Measurements from ENCODE around the gene PTEN. TPM values are rescaled to one million over a fixed set of nuclear protein-coding genes. Genes with fewer than 3 reads are reported as not detected.
"Not testable (repeated sequence)": the region's sequence is repeated elsewhere in the genome, so short reads cannot be mapped to it uniquely, and the experiment has no call there.

The PTEN gene
- total RNA-seq, 4 donors from 2014 or later: 27.9 to 131 (median 68.1) TPM

DNA sequence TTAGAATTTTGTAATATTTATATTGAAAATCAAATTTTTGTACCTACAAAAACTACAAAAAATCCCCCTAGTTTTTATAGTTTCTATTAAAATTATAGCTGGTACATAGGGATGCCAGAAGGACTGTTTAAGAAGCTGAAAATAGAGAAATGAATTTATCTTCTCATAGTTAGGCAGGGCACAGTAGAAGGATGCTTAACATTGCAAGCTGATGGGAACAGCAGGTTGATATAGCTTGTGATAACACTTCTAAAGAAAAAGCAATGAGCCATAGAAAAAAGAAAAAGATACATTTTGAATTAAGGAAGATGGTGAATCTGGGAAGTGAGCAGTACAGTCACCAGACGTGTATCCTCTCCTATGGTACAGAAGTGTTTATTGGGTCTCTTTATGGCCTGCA, 32.0 kb downstream of the PTEN start:
- 70 to 73% methylated on average over 1 of the region's 1 CpG for WGBS, 2 donors
- no peaks in the 10 kb centered on the region for H3K27me3 ChIP-seq
- TF ChIP-seq POLR2A (IDR thresholded peaks at IDR 0.05): no peak
- TF ChIP-seq, protein P1, sequence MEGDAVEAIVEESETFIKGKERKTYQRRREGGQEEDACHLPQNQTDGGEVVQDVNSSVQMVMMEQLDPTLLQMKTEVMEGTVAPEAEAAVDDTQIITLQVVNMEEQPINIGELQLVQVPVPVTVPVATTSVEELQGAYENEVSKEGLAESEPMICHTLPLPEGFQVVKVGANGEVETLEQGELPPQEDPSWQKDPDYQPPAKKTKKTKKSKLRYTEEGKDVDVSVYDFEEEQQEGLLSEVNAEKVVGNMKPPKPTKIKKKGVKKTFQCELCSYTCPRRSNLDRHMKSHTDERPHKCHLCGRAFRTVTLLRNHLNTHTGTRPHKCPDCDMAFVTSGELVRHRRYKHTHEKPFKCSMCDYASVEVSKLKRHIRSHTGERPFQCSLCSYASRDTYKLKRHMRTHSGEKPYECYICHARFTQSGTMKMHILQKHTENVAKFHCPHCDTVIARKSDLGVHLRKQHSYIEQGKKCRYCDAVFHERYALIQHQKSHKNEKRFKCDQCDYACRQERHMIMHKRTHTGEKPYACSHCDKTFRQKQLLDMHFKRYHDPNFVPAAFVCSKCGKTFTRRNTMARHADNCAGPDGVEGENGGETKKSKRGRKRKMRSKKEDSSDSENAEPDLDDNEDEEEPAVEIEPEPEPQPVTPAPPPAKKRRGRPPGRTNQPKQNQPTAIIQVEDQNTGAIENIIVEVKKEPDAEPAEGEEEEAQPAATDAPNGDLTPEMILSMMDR (IDR thresholded peaks at IDR 0.05): no peak

DNA sequence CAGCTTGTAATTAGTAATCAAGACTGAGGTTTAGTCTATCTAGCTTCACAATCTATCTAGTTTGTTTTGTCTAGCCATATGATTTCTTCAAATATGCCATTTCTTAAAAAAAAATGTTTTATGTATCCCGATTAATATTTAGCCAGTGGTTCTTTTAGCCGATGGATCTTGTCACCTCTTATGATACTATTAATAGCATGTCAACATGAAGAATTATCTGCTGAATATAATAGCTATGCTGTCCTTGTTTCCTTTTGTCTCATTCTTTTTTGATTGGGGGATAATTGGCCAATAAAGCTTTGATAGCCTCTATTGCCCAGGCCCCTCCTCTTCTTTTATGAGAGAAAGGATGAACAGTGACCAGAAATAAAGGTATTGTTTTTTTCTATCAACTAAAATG, 32.8 kb downstream of the PTEN start:
- Histone ChIP-seq H3K4me3 (no peak overlapping the region), H3K36me3 (peaks cover 0 to 35% (median 0%) of the 10 kb centered on the region in 3 donors), H3K27me3 (no peaks in the 10 kb centered on the region), H3K4me1 (peaks cover 0 to 11% (median 0%) of the 10 kb centered on the region in 3 donors), H3K27ac (no peak overlapping the region), H3K9me3 (no peaks in the 10 kb centered on the region)
- intact Hi-C loops (cut with DNase I): no loop called here
- no peak for DNase-seq
- WGBS, 2 donors: 72 to 84% methylated on average over 2 of the region's 2 CpGs
- TF ChIP-seq POLR2A (IDR thresholded peaks at IDR 0.05): no peak
- TF ChIP-seq, protein P1 (IDR thresholded peaks at IDR 0.05): no peak

More for the DNA sequence above, 32.0 kb downstream of the PTEN start:
- H3K9me3 ChIP-seq: no peaks in the 10 kb centered on the region
- no peak overlapping the region for H3K27ac ChIP-seq
- H3K4me1 ChIP-seq: peaks cover 0 to 11% (median 0%) of the 10 kb centered on the region in 3 donors
- intact Hi-C loops (cut with DNase I): no loop called here
- DNase-seq: no peak
- H3K36me3 ChIP-seq: peaks cover 0 to 35% (median 0%) of the 10 kb centered on the region in 3 donors
- H3K4me3 ChIP-seq: no peak overlapping the region

DNA sequence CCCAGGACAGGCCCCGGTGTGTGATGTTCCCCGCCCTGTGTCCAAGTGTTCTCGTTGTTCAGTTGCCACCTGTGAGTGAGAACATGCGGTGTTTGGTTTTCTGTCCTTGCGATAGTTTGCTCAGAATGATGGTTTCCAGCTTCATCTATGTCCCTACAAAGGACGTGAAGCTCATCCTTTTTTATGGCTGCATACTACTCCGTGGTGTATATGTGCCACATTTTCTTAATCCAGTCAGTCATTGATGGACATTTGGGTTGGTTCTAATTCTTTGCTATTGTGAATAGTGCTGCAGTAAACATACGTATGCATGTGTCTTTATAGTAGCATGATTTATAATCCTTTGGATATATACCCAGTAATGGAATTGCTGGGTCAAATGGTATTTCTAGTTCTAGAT, 34.5 kb downstream of the PTEN start:
- H3K4me1 ChIP-seq; intact Hi-C loops (cut with DNase I); DNase-seq; H3K27ac ChIP-seq; H3K27me3 ChIP-seq; H3K9me3 ChIP-seq; H3K4me3 ChIP-seq: not testable (repeated sequence)
- peaks cover 0 to 52% (median 0%) of the 10 kb centered on the region in 3 donors for H3K36me3 ChIP-seq
- 96 to 98% methylated on average over 8 of the region's 8 CpGs for WGBS, 2 donors

DNA sequence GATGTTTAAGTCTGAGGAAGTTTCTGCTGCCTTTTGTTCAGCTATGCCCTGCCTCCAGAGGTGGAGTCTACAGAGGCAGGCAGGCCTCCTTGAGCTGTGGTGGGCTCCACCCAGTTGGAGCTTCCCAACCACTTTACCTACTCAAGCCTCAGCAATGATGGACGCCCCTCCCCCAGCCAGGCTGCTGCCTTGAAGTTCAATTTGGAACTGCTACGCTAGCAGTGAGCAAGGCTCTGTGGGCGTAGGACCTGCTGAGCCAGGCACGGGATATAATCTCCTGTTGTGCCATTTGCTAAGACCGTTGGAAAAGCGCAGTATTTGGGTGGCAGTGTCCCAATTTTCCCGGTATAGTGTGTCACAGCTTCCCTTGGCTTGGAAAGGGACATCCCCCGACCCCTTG, 40.0 kb downstream of the PTEN start:
- intact Hi-C loops (cut with DNase I); H3K4me3 ChIP-seq; H3K27me3 ChIP-seq; DNase-seq; H3K27ac ChIP-seq: not testable (repeated sequence)
- WGBS, 2 donors: 83 to 100% methylated on average over 2 of the region's 8 CpGs
- peaks cover 0 to 56% (median 0%) of the 10 kb centered on the region in 3 donors for H3K36me3 ChIP-seq
- peaks cover 0 to 18% (median 9%) of the 10 kb centered on the region in 3 donors for H3K9me3 ChIP-seq
- peaks cover 0 to 15% (median 0%) of the 10 kb centered on the region in 3 donors for H3K4me1 ChIP-seq

DNA sequence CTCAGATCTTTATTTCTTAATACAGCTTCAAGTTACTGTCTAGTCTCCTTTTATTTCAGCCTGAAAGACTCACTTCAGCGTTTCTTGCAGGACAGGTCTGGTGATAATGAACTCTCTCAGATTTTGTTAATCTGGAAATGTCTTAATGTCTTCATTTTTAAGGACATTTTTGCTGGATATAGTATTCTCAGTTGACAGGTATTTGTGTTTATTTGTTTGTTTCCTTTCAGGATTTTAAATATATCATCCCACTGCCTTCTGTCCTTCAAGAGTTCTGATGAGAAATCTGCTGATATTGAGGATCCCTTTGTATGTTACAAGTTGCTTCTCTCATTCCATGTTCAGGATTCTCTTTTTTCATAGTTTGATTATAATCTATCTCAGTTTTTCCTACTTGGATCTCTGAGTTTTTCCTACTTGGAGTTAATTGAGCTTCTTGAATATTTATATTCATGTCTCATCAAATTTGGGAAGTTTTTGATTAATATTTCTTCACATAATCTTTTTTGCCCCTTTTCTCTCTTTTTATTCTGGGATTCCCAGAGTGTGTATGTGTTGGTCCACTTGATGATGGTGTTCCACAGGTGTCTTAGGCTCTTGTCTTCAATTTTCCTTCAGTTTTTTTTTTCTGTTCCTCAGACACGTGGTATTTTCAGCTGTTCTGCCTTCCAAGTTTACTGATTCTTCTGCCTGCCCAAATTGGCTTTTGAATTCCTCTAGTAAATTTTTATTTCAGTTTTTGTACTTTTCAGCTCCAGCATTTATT, 49.9 kb downstream of the PTEN start:
- TF ChIP-seq, protein P1 (IDR thresholded peaks at IDR 0.05): no peak
- TF ChIP-seq POLR2A (IDR thresholded peaks at IDR 0.05): no peak
- 88 to 94% methylated on average over 2 of the region's 2 CpGs for WGBS, 2 donors
- intact Hi-C loops (cut with DNase I): no loop called here

DNA sequence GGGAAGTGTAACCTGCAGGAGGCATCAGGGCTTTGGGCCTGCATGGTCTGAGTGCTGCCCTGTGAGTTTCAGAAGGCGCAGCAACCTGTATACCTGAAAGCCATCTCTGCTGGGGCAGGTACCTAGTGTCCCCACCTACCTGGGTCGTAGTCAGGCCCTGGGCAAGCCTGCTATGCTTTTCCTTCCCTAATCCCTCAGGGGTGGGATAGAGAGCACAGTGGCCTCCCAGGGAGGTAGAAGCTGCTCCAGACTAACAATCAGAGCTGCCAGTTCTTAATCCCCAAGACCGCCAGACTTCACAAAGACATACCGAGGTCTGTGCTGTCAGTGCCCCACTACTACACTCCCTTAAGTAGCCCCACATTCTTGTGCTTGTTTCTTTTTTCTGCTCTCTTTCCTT, 52.0 kb downstream of the PTEN start:
- 74 to 81% methylated on average over 4 of the region's 4 CpGs for WGBS, 2 donors
- no peak for TF ChIP-seq POLR2A (IDR thresholded peaks at IDR 0.05)
- TF ChIP-seq, protein P1 (IDR thresholded peaks at IDR 0.05): no peak
- Histone ChIP-seq H3K36me3 (peaks cover 0 to 39% (median 0%) of the 10 kb centered on the region in 3 donors), H3K27me3 (no peaks in the 10 kb centered on the region), H3K27ac (peak overlapping the region in 2 of 4 donors; percentile 4 to 5), H3K9me3 (peaks cover 0 to 21% (median 10%) of the 10 kb centered on the region in 3 donors), H3K4me3 (no peak overlapping the region), H3K4me1 (peaks cover 6 to 49% (median 23%) of the 10 kb centered on the region in 3 donors)
- intact Hi-C loops (cut with DNase I): no loop called here
- DNase-seq: no peak

More for the DNA sequence above, 49.9 kb downstream of the PTEN start:
- Histone ChIP-seq H3K9me3 (peaks cover 0 to 21% (median 10%) of the 10 kb centered on the region in 3 donors), H3K4me3 (no peak overlapping the region), H3K27me3 (no peaks in the 10 kb centered on the region), H3K4me1 (peaks cover 6 to 37% (median 23%) of the 10 kb centered on the region in 3 donors), H3K36me3 (peaks cover 0 to 47% (median 0%) of the 10 kb centered on the region in 3 donors), H3K27ac (no peak overlapping the region)
- no peak for DNase-seq

Data from esophagus squamous epithelium (tissue), 5 donors.